Measurements from ENCODE around the gene CLCN1.

CLCN1 gene

DNA sequence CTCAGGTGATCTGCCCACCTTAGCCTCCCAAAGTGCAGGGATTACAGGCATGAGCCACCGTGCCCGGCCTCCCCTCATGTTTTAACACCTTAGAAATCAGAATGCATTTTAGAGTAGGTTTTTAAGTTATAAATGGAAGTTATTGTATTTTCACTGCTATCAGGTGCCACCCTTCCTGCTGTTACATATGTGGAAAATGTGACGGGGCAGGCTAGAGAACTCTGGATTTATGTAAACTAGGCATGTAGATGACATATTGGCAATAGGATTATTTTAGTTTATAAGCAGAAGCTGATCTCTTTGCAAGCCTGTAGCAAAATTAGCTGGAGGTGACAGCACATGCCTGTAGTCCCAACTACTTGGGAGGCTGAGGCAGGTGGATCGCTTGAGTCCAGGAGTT is 25.6 kb upstream of the CLCN1 start:
- TF ChIP-seq, protein P1, sequence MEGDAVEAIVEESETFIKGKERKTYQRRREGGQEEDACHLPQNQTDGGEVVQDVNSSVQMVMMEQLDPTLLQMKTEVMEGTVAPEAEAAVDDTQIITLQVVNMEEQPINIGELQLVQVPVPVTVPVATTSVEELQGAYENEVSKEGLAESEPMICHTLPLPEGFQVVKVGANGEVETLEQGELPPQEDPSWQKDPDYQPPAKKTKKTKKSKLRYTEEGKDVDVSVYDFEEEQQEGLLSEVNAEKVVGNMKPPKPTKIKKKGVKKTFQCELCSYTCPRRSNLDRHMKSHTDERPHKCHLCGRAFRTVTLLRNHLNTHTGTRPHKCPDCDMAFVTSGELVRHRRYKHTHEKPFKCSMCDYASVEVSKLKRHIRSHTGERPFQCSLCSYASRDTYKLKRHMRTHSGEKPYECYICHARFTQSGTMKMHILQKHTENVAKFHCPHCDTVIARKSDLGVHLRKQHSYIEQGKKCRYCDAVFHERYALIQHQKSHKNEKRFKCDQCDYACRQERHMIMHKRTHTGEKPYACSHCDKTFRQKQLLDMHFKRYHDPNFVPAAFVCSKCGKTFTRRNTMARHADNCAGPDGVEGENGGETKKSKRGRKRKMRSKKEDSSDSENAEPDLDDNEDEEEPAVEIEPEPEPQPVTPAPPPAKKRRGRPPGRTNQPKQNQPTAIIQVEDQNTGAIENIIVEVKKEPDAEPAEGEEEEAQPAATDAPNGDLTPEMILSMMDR (IDR thresholded peaks at IDR 0.05; ENCODE audit: control insufficient read depth, extremely low read depth, insufficient read depth), result no peak
- no peak overlapping the region for H3K4me3 ChIP-seq (ENCODE audit: low read depth, low read length)
- no peak for DNase-seq (ENCODE audit: low read depth)

- TF ChIP-seq, protein P1 (IDR thresholded peaks at IDR 0.05; ENCODE audit: control insufficient read depth, extremely low read depth, insufficient read depth), result no peak
- no peak overlapping the region for H3K4me3 ChIP-seq (ENCODE audit: low read depth, low read length)
- no peak for DNase-seq (ENCODE audit: low read depth)
Measured at GRCh38 chr7:143292876-143293275, 23.0 kb upstream of the CLCN1 start.

DNA sequence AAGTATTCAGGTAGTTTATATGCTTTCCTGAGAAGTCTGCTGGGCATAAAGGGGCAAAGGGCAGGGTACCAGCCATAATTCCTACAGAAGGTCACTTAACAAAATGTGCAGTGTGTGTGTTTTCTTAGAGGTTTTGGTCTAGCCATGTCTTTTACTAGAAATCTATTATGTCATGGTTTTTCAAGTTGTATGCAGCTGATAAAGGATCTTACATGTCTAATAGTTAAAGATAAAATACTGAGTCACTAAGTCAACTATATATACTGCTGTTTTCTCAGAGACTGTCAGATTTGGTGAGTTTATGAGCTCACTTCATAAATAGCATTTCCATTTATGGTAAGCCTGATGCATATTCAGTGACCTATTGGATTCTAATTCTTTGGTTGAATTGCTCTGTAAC is 20.0 kb upstream of the CLCN1 start:
- TF ChIP-seq, protein P1 (IDR thresholded peaks at IDR 0.05; ENCODE audit: control insufficient read depth, extremely low read depth, insufficient read depth), result no peak
- H3K4me3 ChIP-seq (ENCODE audit: low read depth, low read length), result no peak overlapping the region
- no peak for DNase-seq (ENCODE audit: low read depth)

- TF ChIP-seq, protein P1 (IDR thresholded peaks at IDR 0.05; ENCODE audit: control insufficient read depth, extremely low read depth, insufficient read depth), result no peak
- no peak overlapping the region for H3K4me3 ChIP-seq (ENCODE audit: low read depth, low read length)
- no peak for DNase-seq (ENCODE audit: low read depth)
Measured at GRCh38 chr7:143296686-143297085, 19.2 kb upstream of the CLCN1 start.

- no peak overlapping the region for H3K4me3 ChIP-seq (ENCODE audit: low read depth, low read length)
- TF ChIP-seq, protein P1 (IDR thresholded peaks at IDR 0.05; ENCODE audit: control insufficient read depth, extremely low read depth, insufficient read depth), result no peak
- DNase-seq (ENCODE audit: low read depth), result no peak
Measured at GRCh38 chr7:143299346-143299745, 16.6 kb upstream of the CLCN1 start.

DNA sequence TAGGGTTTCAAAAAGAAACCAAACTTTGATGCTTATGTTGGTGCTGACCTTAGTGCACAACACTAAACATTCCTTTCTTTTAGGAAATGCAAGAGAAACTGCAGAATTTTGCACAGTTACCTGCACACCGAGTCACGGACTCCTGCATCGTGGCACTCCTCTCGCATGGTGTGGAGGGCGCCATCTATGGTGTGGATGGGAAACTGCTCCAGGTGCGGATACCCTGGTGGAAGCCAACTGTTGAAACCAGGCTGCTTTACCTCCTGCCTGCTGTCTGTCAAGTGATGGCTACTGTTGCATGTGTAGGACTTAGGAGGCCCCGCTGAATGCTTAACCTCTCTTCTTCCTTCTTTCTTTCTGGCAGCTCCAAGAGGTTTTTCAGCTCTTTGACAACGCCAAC is 16.1 kb upstream of the CLCN1 start:
- H3K4me3 ChIP-seq (ENCODE audit: low read depth, low read length), result no peak overlapping the region
- DNase-seq (ENCODE audit: low read depth), result no peak
- TF ChIP-seq, protein P1 (IDR thresholded peaks at IDR 0.05; ENCODE audit: control insufficient read depth, extremely low read depth, insufficient read depth), result peak; percentile 45; the same call in 1 of the 2 replicates

Measured in LNCaP clone FGC (cell line).